ENCODE measurements around the gene PADI1. TPM values are rescaled to one million over a fixed set of nuclear protein-coding genes. Genes with fewer than 3 reads are reported as not detected.

The PADI1 gene
- total and polyA plus RNA-seq, 2 of the 8 experiments (the other 6 are each of a cell fraction or from before 2014, with no cell fraction given): 0.20 to 0.30 TPM

DNA sequence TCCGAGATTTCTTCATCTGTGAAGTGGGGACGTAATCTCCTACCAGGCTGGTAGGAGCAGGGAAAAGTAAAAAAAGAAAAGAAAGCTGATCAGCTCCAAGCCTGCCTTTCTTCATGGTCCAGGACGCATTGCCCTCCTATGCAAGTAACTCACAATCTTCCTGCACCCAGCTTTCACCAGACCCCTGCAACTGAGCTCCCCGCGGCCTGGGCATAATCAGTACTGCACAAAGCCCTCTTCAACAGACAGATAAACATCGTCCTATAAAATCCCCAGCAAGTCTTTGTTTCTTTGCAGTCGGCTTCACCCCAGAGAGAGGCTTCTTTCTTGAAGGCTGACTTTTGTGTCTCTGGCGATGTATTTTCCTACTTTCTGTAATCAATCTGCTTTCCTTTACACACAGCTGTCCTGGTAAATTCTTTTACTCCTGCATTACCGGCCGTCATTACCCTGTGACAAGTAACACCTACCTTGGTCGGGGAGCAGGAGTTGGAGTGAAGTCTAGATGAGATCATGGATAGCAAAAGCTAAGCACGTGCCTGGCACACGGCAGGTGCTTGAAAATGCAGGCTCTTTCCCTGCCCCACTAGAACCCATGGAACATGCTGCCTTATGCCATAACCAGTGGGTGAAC is 8.3 kb downstream of the PADI1 start (continued):
- TF ChIP-seq, protein P1, sequence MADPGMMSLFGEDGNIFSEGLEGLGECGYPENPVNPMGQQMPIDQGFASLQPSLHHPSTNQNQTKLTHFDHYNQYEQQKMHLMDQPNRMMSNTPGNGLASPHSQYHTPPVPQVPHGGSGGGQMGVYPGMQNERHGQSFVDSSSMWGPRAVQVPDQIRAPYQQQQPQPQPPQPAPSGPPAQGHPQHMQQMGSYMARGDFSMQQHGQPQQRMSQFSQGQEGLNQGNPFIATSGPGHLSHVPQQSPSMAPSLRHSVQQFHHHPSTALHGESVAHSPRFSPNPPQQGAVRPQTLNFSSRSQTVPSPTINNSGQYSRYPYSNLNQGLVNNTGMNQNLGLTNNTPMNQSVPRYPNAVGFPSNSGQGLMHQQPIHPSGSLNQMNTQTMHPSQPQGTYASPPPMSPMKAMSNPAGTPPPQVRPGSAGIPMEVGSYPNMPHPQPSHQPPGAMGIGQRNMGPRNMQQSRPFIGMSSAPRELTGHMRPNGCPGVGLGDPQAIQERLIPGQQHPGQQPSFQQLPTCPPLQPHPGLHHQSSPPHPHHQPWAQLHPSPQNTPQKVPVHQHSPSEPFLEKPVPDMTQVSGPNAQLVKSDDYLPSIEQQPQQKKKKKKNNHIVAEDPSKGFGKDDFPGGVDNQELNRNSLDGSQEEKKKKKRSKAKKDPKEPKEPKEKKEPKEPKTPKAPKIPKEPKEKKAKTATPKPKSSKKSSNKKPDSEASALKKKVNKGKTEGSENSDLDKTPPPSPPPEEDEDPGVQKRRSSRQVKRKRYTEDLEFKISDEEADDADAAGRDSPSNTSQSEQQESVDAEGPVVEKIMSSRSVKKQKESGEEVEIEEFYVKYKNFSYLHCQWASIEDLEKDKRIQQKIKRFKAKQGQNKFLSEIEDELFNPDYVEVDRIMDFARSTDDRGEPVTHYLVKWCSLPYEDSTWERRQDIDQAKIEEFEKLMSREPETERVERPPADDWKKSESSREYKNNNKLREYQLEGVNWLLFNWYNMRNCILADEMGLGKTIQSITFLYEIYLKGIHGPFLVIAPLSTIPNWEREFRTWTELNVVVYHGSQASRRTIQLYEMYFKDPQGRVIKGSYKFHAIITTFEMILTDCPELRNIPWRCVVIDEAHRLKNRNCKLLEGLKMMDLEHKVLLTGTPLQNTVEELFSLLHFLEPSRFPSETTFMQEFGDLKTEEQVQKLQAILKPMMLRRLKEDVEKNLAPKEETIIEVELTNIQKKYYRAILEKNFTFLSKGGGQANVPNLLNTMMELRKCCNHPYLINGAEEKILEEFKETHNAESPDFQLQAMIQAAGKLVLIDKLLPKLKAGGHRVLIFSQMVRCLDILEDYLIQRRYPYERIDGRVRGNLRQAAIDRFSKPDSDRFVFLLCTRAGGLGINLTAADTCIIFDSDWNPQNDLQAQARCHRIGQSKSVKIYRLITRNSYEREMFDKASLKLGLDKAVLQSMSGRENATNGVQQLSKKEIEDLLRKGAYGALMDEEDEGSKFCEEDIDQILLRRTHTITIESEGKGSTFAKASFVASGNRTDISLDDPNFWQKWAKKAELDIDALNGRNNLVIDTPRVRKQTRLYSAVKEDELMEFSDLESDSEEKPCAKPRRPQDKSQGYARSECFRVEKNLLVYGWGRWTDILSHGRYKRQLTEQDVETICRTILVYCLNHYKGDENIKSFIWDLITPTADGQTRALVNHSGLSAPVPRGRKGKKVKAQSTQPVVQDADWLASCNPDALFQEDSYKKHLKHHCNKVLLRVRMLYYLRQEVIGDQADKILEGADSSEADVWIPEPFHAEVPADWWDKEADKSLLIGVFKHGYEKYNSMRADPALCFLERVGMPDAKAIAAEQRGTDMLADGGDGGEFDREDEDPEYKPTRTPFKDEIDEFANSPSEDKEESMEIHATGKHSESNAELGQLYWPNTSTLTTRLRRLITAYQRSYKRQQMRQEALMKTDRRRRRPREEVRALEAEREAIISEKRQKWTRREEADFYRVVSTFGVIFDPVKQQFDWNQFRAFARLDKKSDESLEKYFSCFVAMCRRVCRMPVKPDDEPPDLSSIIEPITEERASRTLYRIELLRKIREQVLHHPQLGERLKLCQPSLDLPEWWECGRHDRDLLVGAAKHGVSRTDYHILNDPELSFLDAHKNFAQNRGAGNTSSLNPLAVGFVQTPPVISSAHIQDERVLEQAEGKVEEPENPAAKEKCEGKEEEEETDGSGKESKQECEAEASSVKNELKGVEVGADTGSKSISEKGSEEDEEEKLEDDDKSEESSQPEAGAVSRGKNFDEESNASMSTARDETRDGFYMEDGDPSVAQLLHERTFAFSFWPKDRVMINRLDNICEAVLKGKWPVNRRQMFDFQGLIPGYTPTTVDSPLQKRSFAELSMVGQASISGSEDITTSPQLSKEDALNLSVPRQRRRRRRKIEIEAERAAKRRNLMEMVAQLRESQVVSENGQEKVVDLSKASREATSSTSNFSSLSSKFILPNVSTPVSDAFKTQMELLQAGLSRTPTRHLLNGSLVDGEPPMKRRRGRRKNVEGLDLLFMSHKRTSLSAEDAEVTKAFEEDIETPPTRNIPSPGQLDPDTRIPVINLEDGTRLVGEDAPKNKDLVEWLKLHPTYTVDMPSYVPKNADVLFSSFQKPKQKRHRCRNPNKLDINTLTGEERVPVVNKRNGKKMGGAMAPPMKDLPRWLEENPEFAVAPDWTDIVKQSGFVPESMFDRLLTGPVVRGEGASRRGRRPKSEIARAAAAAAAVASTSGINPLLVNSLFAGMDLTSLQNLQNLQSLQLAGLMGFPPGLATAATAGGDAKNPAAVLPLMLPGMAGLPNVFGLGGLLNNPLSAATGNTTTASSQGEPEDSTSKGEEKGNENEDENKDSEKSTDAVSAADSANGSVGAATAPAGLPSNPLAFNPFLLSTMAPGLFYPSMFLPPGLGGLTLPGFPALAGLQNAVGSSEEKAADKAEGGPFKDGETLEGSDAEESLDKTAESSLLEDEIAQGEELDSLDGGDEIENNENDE (IDR thresholded peaks at IDR 0.05; ENCODE audit: insufficient replicate concordance, low read length): no peak
- TF ChIP-seq RAD21 (IDR thresholded peaks at IDR 0.05 in 1 of 2, conservative IDR thresholded peaks at IDR 0.05 in 1 of 2; ENCODE audit: low read depth in 2 of 2, low read length in 2 of 2) (no peak), CEBPB (IDR thresholded peaks at IDR 0.05; ENCODE audit: low read depth, low read length) (no peak), SRF (IDR thresholded peaks at IDR 0.05; ENCODE audit: low read depth, low read length) (no peak), MAFK (IDR thresholded peaks at IDR 0.05; ENCODE audit: low read depth, low read length) (no peak), POLR2A (IDR thresholded peaks at IDR 0.05; ENCODE audit: control extremely low read depth in 1 of 2, low read depth in 2 of 2, low read length in 2 of 2) (no peak), RXRA (IDR thresholded peaks at IDR 0.05; ENCODE audit: insufficient read depth, low read depth, low read length) (no peak)
- TF ChIP-seq, protein P2, sequence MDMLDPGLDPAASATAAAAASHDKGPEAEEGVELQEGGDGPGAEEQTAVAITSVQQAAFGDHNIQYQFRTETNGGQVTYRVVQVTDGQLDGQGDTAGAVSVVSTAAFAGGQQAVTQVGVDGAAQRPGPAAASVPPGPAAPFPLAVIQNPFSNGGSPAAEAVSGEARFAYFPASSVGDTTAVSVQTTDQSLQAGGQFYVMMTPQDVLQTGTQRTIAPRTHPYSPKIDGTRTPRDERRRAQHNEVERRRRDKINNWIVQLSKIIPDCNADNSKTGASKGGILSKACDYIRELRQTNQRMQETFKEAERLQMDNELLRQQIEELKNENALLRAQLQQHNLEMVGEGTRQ (IDR thresholded peaks at IDR 0.05; ENCODE audit: low read length): no peak
